Naive thymus-derived CD8-positive, alpha-beta T cell (primary cell): ENCODE measurements around the gene SOX8. TPM values are rescaled to one million over a fixed set of nuclear protein-coding genes. Genes with fewer than 3 reads are reported as not detected.
A peak's percentile ranks its signal among the peaks of the same experiment; 100 is the strongest.

Experiments
- ATAC-seq, 2 donors: fragments of 150-1000 bp; cut with Tn5 transposase in 1 of 2; sonication (Bioruptor Pico), chemical (Tn5 transposase) in 1 of 2; 1 replicate in 1 of 2; 2 replicates in 1 of 2; pipeline ENCODE4 v1.10.0; 2021; ENCODE audit warnings: mild to moderate bottlenecking in 2 of 2, moderate library complexity in 2 of 2
- POLR2A ChIA-PET: fragments of 350-600 bp; sonication (Branson Sonifier 250); formaldehyde crosslinking; loops from one replicate; lab custom pipeline; 2021; ENCODE audit warnings: antibody characterized with exemption; lab: Charles Lee
- DNase-seq, 10 donors: peaks; one replicate each; pipeline versions ENCODE4 v3.0.0 to v3.0.0-alpha.2; 2020 to 2022
- H3K27ac Mint-ChIP-seq, 10 donors: one replicate each; pipeline ENCODE4 v1.8.0; 2020 to 2022; ENCODE audit warnings: mild to moderate bottlenecking in 10 of 10, mixed read lengths in 10 of 10, moderate library complexity in 4 of 10, inconsistent platforms in 1 of 10
- H3K27me3 Mint-ChIP-seq, 5 donors: one replicate each; pipeline ENCODE4 v1.8.0; 2021 to 2022; ENCODE audit warnings: mixed read lengths in 5 of 5
- H3K36me3 Mint-ChIP-seq, 3 donors: one replicate each; pipeline ENCODE4 v1.8.0; 2020 to 2022; ENCODE audit warnings: mixed read lengths in 3 of 3, mild to moderate bottlenecking in 2 of 3, inconsistent platforms in 1 of 3
- H3K4me1 Mint-ChIP-seq, 4 donors: one replicate each; pipeline ENCODE4 v1.8.0; 2021 to 2022; ENCODE audit warnings: mixed read lengths in 4 of 4
- H3K4me3 Mint-ChIP-seq, 10 donors: one replicate each; pipeline ENCODE4 v1.8.0; 2020 to 2022; ENCODE audit warnings: mild to moderate bottlenecking in 10 of 10, mixed read lengths in 10 of 10, moderate library complexity in 6 of 10, inconsistent platforms in 1 of 10
- H3K9me3 Mint-ChIP-seq, 9 donors: one replicate each; pipeline ENCODE4 v1.8.0; 2020 to 2022; ENCODE audit warnings: mixed read lengths in 9 of 9, mild to moderate bottlenecking in 3 of 9, inconsistent platforms in 1 of 9, moderate library complexity in 1 of 9
- polyA plus RNA-seq, 3 donors: library from polyadenylated mRNA; unstranded; fragments of 300-500 nt; fragmentation: Illumina TruSeq; gene quantifications; one replicate each; pipeline ENCODE4 v1.2.3, GENCODE V29; 2021
- total RNA-seq, 8 experiments: library from RNA in 2 of 8; stranded (reverse) in 2 of 8; gene quantifications; one replicate each; pipeline ENCODE4 v1.2.3 and lab custom pipeline; 2021 to 2026

The SOX8 gene
- total and polyA plus RNA-seq, 5 experiments from 2014 or later: 1.3 to 5.1 (median 3.0) TPM

- DNase-seq (no peak), ATAC-seq (no peak)
- Mint-ChIP-seq H3K36me3 (no peaks in the 10 kb centered on the region), H3K4me3 (peak overlapping the region in 1 of 10 donors; percentile 25), H3K27ac (no peak overlapping the region), H3K27me3 (peaks cover 0 to 2% (median 0%) of the 10 kb centered on the region in 5 donors), H3K4me1 (peaks cover 0 to 6% (median 3%) of the 10 kb centered on the region in 4 donors), H3K9me3 (peaks cover 0 to 2% (median 0%) of the 10 kb centered on the region in 9 donors)
- POLR2A ChIA-PET: interaction anchor here (9.0 kb wide), 1 partner anchor 16 kb away, joined by 171 read pairs; no protein-coding TSS in a partner anchor
Measured at GRCh38 chr16:984736-985636, 3.4 kb downstream of the SOX8 start.

GRCh38 chr16:985646-986400 is 4.3 kb downstream of the SOX8 start:
- DNase-seq: no peak
- no peak for ATAC-seq
- H3K4me1 Mint-ChIP-seq: peaks cover 0 to 6% (median 2%) of the 10 kb centered on the region in 4 donors
- H3K27ac Mint-ChIP-seq: peak overlapping the region in 1 of 10 donors; percentile 18
- peaks cover 0 to 2% (median 0%) of the 10 kb centered on the region in 9 donors for H3K9me3 Mint-ChIP-seq
- peaks cover 0 to 2% (median 0%) of the 10 kb centered on the region in 5 donors for H3K27me3 Mint-ChIP-seq
- H3K4me3 Mint-ChIP-seq: peak overlapping the region in 1 of 10 donors; percentile 25
- POLR2A ChIA-PET: interaction anchor here (9.0 kb wide), 1 partner anchor 15 kb away, joined by 171 read pairs; no protein-coding TSS in a partner anchor
- H3K36me3 Mint-ChIP-seq: no peaks in the 10 kb centered on the region

GRCh38 chr16:986411-986810 is 4.8 kb downstream of the SOX8 start:
- H3K27me3 Mint-ChIP-seq: no peaks in the 10 kb centered on the region
- no peak for ATAC-seq
- H3K4me1 Mint-ChIP-seq: peaks cover 0 to 6% (median 2%) of the 10 kb centered on the region in 4 donors
- POLR2A ChIA-PET: interaction anchor here (9.0 kb wide), 1 partner anchor 15 kb away, joined by 171 read pairs; no protein-coding TSS in a partner anchor
- peak overlapping the region in 1 of 10 donors; percentile 14 for H3K27ac Mint-ChIP-seq
- no peaks in the 10 kb centered on the region for H3K36me3 Mint-ChIP-seq
- no peak overlapping the region for H3K4me3 Mint-ChIP-seq
- no peaks in the 10 kb centered on the region for H3K9me3 Mint-ChIP-seq
- DNase-seq: no peak

- Mint-ChIP-seq H3K9me3 (no peaks in the 10 kb centered on the region), H3K4me3 (no peak overlapping the region), H3K27ac (no peak overlapping the region), H3K27me3 (no peaks in the 10 kb centered on the region), H3K4me1 (peaks cover 0 to 6% (median 2%) of the 10 kb centered on the region in 4 donors), H3K36me3 (no peaks in the 10 kb centered on the region)
- POLR2A ChIA-PET: interaction anchor here (9.0 kb wide), 1 partner anchor 14 kb away, joined by 171 read pairs; no protein-coding TSS in a partner anchor
- no peak for DNase-seq
- no peak for ATAC-seq
Measured at GRCh38 chr16:986925-987582, 5.5 kb downstream of the SOX8 start.

GRCh38 chr16:987906-988305 is 6.3 kb downstream of the SOX8 start:
- Mint-ChIP-seq H3K4me3 (no peak overlapping the region), H3K27me3 (no peaks in the 10 kb centered on the region), H3K9me3 (no peaks in the 10 kb centered on the region), H3K36me3 (no peaks in the 10 kb centered on the region), H3K27ac (no peak overlapping the region), H3K4me1 (peaks cover 0 to 4% (median 1%) of the 10 kb centered on the region in 4 donors)
- POLR2A ChIA-PET: interaction anchor here (1.7 kb wide), 1 partner anchor 18 kb away, joined by 4 read pairs; no protein-coding TSS in a partner anchor
- DNase-seq: no peak
- no peak for ATAC-seq

- no peaks in the 10 kb centered on the region for H3K27me3 Mint-ChIP-seq
- H3K4me3 Mint-ChIP-seq: no peak overlapping the region
- POLR2A ChIA-PET: interaction anchor here (1.5 to 1.7 kb wide), 2 partner anchors 15 to 19 kb away, joined by 4 to 6 read pairs; no protein-coding TSS in a partner anchor
- no peak for ATAC-seq
- no peak for DNase-seq
- H3K36me3 Mint-ChIP-seq: no peaks in the 10 kb centered on the region
- peaks cover 0 to 8% (median 1%) of the 10 kb centered on the region in 4 donors for H3K4me1 Mint-ChIP-seq
- H3K9me3 Mint-ChIP-seq: no peaks in the 10 kb centered on the region
- peak overlapping the region in 1 of 10 donors; percentile 70 for H3K27ac Mint-ChIP-seq
Measured at GRCh38 chr16:988471-989353, 7.1 kb downstream of the SOX8 start.

- Mint-ChIP-seq H3K36me3 (no peaks in the 10 kb centered on the region), H3K27ac (no peak overlapping the region), H3K4me3 (no peak overlapping the region), H3K9me3 (no peaks in the 10 kb centered on the region), H3K27me3 (no peaks in the 10 kb centered on the region), H3K4me1 (peaks cover 0 to 9% (median 1%) of the 10 kb centered on the region in 4 donors)
- ATAC-seq (no peak), DNase-seq (no peak)
- POLR2A ChIA-PET: interaction anchor here (1.5 to 1.7 kb wide), 2 partner anchors 14 to 20 kb away, joined by 4 to 6 read pairs; no protein-coding TSS in a partner anchor
Measured at GRCh38 chr16:989354-989814, 7.8 kb downstream of the SOX8 start.

- H3K27ac Mint-ChIP-seq: peak overlapping the region in 1 of 10 donors; percentile 59
- POLR2A ChIA-PET: interaction anchor here (1.2 kb wide), 1 partner anchor 11 kb away, joined by 3 read pairs; no protein-coding TSS in a partner anchor
- H3K4me3 Mint-ChIP-seq: no peak overlapping the region
- no peak for ATAC-seq
- no peak for DNase-seq
- peaks cover 5 to 22% (median 10%) of the 10 kb centered on the region in 4 donors for H3K4me1 Mint-ChIP-seq
- no peaks in the 10 kb centered on the region for H3K27me3 Mint-ChIP-seq
- H3K36me3 Mint-ChIP-seq: peaks cover 4 to 7% (median 6%) of the 10 kb centered on the region in 3 donors
- peaks cover 0 to 11% (median 0%) of the 10 kb centered on the region in 9 donors for H3K9me3 Mint-ChIP-seq
Measured at GRCh38 chr16:990516-991291, 9.1 kb downstream of the SOX8 start.

- H3K4me1 Mint-ChIP-seq: peaks cover 4 to 29% (median 17%) of the 10 kb centered on the region in 4 donors
- peak overlapping the region in 2 of 10 donors; percentile 52 to 59 for H3K27ac Mint-ChIP-seq
- H3K27me3 Mint-ChIP-seq: peaks cover 0 to 3% (median 0%) of the 10 kb centered on the region in 5 donors
- H3K36me3 Mint-ChIP-seq: peaks cover 4 to 10% (median 7%) of the 10 kb centered on the region in 3 donors
- POLR2A ChIA-PET: interaction anchor here (1.2 to 1.7 kb wide), 2 partner anchors 10 to 11 kb away, joined by 3 to 6 read pairs; partner anchors contain the start of gene SOX8
- H3K9me3 Mint-ChIP-seq: peaks cover 0 to 16% (median 0%) of the 10 kb centered on the region in 9 donors
- H3K4me3 Mint-ChIP-seq: no peak overlapping the region
- ATAC-seq (no peak), DNase-seq (no peak)
Measured at GRCh38 chr16:991345-991744, 9.8 kb downstream of the SOX8 start.

GRCh38 chr16:991773-992172 is 10.2 kb downstream of the SOX8 start:
- peaks cover 0 to 17% (median 0%) of the 10 kb centered on the region in 9 donors for H3K9me3 Mint-ChIP-seq
- H3K27me3 Mint-ChIP-seq: peaks cover 0 to 4% (median 0%) of the 10 kb centered on the region in 5 donors
- POLR2A ChIA-PET: interaction anchor here (1.2 to 1.7 kb wide), 2 partner anchors 10 to 12 kb away, joined by 3 to 6 read pairs; partner anchors contain the start of gene SOX8
- no peak overlapping the region for H3K4me3 Mint-ChIP-seq
- no peak for ATAC-seq
- H3K4me1 Mint-ChIP-seq: peaks cover 9 to 33% (median 21%) of the 10 kb centered on the region in 4 donors
- no peak overlapping the region for H3K27ac Mint-ChIP-seq
- H3K36me3 Mint-ChIP-seq: peaks cover 4 to 10% (median 7%) of the 10 kb centered on the region in 3 donors
- no peak for DNase-seq
